PC-3 (cell line): Measurements from ENCODE around the gene CA7. TPM values are rescaled to one million over a fixed set of nuclear protein-coding genes. Genes with fewer than 3 reads are reported as not detected.

Experiments used
- ATAC-seq: fragments of 200-7000 bp; cut with Tn5 transposase; 2 replicates; pipeline ENCODE4 v1.9.1; 2020; ENCODE audit warnings: mild to moderate bottlenecking, moderate library complexity
- BruUV-seq: library from RNA; stranded (reverse); fragments of 400-500 nt; replicated peaks from 2 replicates; lab custom pipeline; 2021; lab: Mats Ljungman, UMichigan
- CTCF ChIA-PET: fragments of 300-600 bp; sonication (Branson Sonifier 250); formaldehyde crosslinking; loops from one replicate; lab custom pipeline; 2022; ENCODE audit warnings: antibody characterized with exemption; lab: Charles Lee
- POLR2A ChIA-PET: fragments of 300-600 bp; sonication (Branson Sonifier 250); formaldehyde crosslinking; loops from one replicate; lab custom pipeline; 2022; ENCODE audit warnings: antibody characterized with exemption; ENCODE audit not compliant: unreplicated experiment; lab: Charles Lee
- DNase-seq: peaks from one replicate; pipeline ENCODE4 v3.0.0-alpha.2; 2015
- H2AFZ ChIP-seq: fragments of 300-600 bp; sonication (generic); 2 replicates; pipeline ENCODE4 v1.6.0; 2016; ENCODE audit warnings: antibody characterized with exemption, low read length
- H3F3A ChIP-seq: fragments of 300-600 bp; sonication (generic); one replicate; pipeline ENCODE4 v1.6.0; 2017; ENCODE audit warnings: antibody characterized with exemption, low read length, control low read depth, mild to moderate bottlenecking; ENCODE audit not compliant: unreplicated experiment
- H3K27ac ChIP-seq: fragments of 300-600 bp; sonication (generic); 2 replicates; pipeline ENCODE4 v1.5.1; 2016; ENCODE audit warnings: mild to moderate bottlenecking, low read length
- H3K27me3 ChIP-seq: fragments of 300-600 bp; sonication (generic); 2 replicates; pipeline ENCODE4 v1.6.1; 2016; ENCODE audit warnings: low read length, mixed read lengths
- H3K36me3 ChIP-seq: fragments of 300-600 bp; sonication (generic); 2 replicates; pipeline ENCODE4 v1.6.1; 2016; ENCODE audit warnings: low read depth, mixed run types, low read length, mixed read lengths
- H3K4me1 ChIP-seq: fragments of 300-600 bp; sonication (generic); 2 replicates; pipeline ENCODE4 v1.5.1; 2016; ENCODE audit warnings: low read length; ENCODE audit not compliant: insufficient read depth
- H3K4me2 ChIP-seq: fragments of 300-600 bp; sonication (generic); 2 replicates; pipeline ENCODE4 v1.6.0; 2016; ENCODE audit warnings: low read length
- H3K4me3 ChIP-seq: fragments of 300-600 bp; sonication (generic); 2 replicates; pipeline ENCODE4 v1.5.1; 2016; ENCODE audit warnings: mild to moderate bottlenecking, low read length, mixed read lengths
- H3K79me2 ChIP-seq: fragments of 300-600 bp; sonication (generic); 2 replicates; pipeline ENCODE4 v1.6.1; 2017; ENCODE audit warnings: low read length, mixed read lengths
- H3K9ac ChIP-seq: fragments of 300-600 bp; sonication (generic); 2 replicates; pipeline ENCODE4 v1.6.0; 2016; ENCODE audit warnings: mild to moderate bottlenecking, low read length
- H3K9me2 ChIP-seq: fragments of 300-600 bp; sonication (generic); replicated peaks from 2 replicates; pipeline ENCODE4 v1.6.1; 2016; ENCODE audit warnings: mixed run types, low read length, mixed read lengths
- H3K9me3 ChIP-seq: fragments of 300-600 bp; sonication (generic); 2 replicates; pipeline ENCODE4 v1.6.1; 2016; ENCODE audit warnings: low read length, mixed read lengths
- H4K20me1 ChIP-seq: fragments of 300-600 bp; sonication (generic); 2 replicates; pipeline ENCODE4 v1.6.1; 2016; ENCODE audit warnings: low read length, mixed read lengths
- EZH2 ChIP-seq: fragments of 300-600 bp; sonication (generic); IDR thresholded peaks from one replicate; pipeline ENCODE4 v1.6.1; 2017; ENCODE audit warnings: antibody characterized with exemption, mild to moderate bottlenecking, low read length; ENCODE audit not compliant: unreplicated experiment
- EZH2phosphoT487 ChIP-seq: fragments of 300-600 bp; sonication (generic); IDR thresholded peaks from 2 replicates; pipeline ENCODE4 v1.6.1; 2018; ENCODE audit warnings: mild to moderate bottlenecking, antibody characterized with exemption, low read length, borderline replicate concordance
- intact Hi-C: fragments of 100-400 bp; cut with micrococcal nuclease; formaldehyde crosslinking; loops from 2 replicates; pipeline ENCODE4 v1.9.0; 2023
- total RNA-seq: library from RNA; depleted of rRNA; stranded (reverse); fragments of >200 nt; gene quantifications from 2 replicates; pipeline ENCODE4 v1.2.3, GENCODE V29; 2014
- TF ChIP-seq, protein P1 (sequence below): fragments of 300-600 bp; sonication (generic); conservative IDR thresholded peaks from 2 replicates; pipeline ENCODE4 v1.5.1; 2017; ENCODE audit warnings: antibody characterized with exemption, low read depth, mild to moderate bottlenecking, low read length

Gene CA7
- total RNA-seq, 1 experiment from 2014 or later, result not detected

GRCh38 chr16:66849549-66849948 is 5.3 kb downstream of the CA7 start:
- Histone ChIP-seq H3K27me3 (peaks cover 9% of the 10 kb centered on the region), H3K4me1 (no peaks in the 10 kb centered on the region), H3K36me3 (no peaks in the 10 kb centered on the region), H4K20me1 (no peaks in the 10 kb centered on the region), H3K9ac (no peak overlapping the region), H3F3A (no peaks in the 10 kb centered on the region), H2AFZ (no peak overlapping the region), H3K79me2 (no peaks in the 10 kb centered on the region), H3K9me3 (no peaks in the 10 kb centered on the region), H3K27ac (no peak overlapping the region), H3K9me2 (no peaks in the 10 kb centered on the region), H3K4me3 (no peak overlapping the region), H3K4me2 (no peak overlapping the region)
- BruUV-seq, result no TSS peak
- CTCF ChIA-PET, result interaction anchor here (1.4 kb wide), 1 partner anchor 19 kb away, joined by 7 read pairs; the partner anchor contains the start of gene NAE1
- intact Hi-C loops, result no loop called here
- ATAC-seq, result no peak
- no peak for DNase-seq
- TF ChIP-seq, protein P1, sequence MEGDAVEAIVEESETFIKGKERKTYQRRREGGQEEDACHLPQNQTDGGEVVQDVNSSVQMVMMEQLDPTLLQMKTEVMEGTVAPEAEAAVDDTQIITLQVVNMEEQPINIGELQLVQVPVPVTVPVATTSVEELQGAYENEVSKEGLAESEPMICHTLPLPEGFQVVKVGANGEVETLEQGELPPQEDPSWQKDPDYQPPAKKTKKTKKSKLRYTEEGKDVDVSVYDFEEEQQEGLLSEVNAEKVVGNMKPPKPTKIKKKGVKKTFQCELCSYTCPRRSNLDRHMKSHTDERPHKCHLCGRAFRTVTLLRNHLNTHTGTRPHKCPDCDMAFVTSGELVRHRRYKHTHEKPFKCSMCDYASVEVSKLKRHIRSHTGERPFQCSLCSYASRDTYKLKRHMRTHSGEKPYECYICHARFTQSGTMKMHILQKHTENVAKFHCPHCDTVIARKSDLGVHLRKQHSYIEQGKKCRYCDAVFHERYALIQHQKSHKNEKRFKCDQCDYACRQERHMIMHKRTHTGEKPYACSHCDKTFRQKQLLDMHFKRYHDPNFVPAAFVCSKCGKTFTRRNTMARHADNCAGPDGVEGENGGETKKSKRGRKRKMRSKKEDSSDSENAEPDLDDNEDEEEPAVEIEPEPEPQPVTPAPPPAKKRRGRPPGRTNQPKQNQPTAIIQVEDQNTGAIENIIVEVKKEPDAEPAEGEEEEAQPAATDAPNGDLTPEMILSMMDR, result no peak
- TF ChIP-seq EZH2, result no peak
- TF ChIP-seq EZH2phosphoT487, result no peak
- POLR2A ChIA-PET, result no interaction called here

GRCh38 chr16:66850115-66850815 is 6.1 kb downstream of the CA7 start:
- Histone ChIP-seq H3K79me2 (no peaks in the 10 kb centered on the region), H3K9me3 (no peaks in the 10 kb centered on the region), H4K20me1 (no peaks in the 10 kb centered on the region), H3K27ac (no peak overlapping the region), H3F3A (no peaks in the 10 kb centered on the region), H2AFZ (no peak overlapping the region), H3K9me2 (no peaks in the 10 kb centered on the region), H3K4me2 (no peak overlapping the region), H3K36me3 (no peaks in the 10 kb centered on the region), H3K9ac (no peak overlapping the region), H3K4me3 (no peak overlapping the region), H3K27me3 (peaks cover 2% of the 10 kb centered on the region), H3K4me1 (no peaks in the 10 kb centered on the region)
- ChIA-PET CTCF (interaction anchor here (1.4 kb wide), 1 partner anchor 20 kb away, joined by 7 read pairs; the partner anchor contains the start of gene NAE1), POLR2A (no interaction called here)
- no peak for TF ChIP-seq EZH2
- TF ChIP-seq, protein P1, result no peak
- no peak for TF ChIP-seq EZH2phosphoT487
- ATAC-seq (no peak), DNase-seq (no peak)
- no TSS peak for BruUV-seq
- intact Hi-C loops, result no loop called here
